K562 (cell line): ENCODE data around the gene MRPL11. TPM values are rescaled to one million over a fixed set of nuclear protein-coding genes. Genes with fewer than 3 reads are reported as not detected.

Experiments used
- DMBX1 ChIP-seq: fragments of 250-450 bp; sonication (Bioruptor Pico); IDR thresholded peaks from 2 replicates; pipeline ENCODE4 v1.8.0; 2022; ENCODE audit warnings: inconsistent platforms, mild to moderate bottlenecking, moderate library complexity, borderline replicate concordance
- GTF2A2 ChIP-seq: IDR thresholded peaks from 2 replicates; pipeline ENCODE4 v1.6.1; 2016; ENCODE audit warnings: mild to moderate bottlenecking, missing genetic modification characterization, missing compliant biosample characterization
- HMG20A ChIP-seq: fragments of 450-650 bp; formaldehyde crosslinking; conservative IDR thresholded peaks from 2 replicates; pipeline ENCODE4 v1.4.0; 2020; ENCODE audit warnings: mild to moderate bottlenecking, mixed read lengths
- KAT8 ChIP-seq: fragments of 450-650 bp; IDR thresholded peaks from 2 replicates; pipeline ENCODE4 v1.6.1; 2016; ENCODE audit warnings: low read depth, mild to moderate bottlenecking
- MAFF ChIP-seq: IDR thresholded peaks from 2 replicates; pipeline ENCODE4 v1.6.1; 2012; ENCODE audit warnings: low read length, improper control_type of control experiment
- MCM3 ChIP-seq: fragments of 450-650 bp; IDR thresholded peaks from 2 replicates; pipeline ENCODE4 v1.6.1; 2016
- MCM7 ChIP-seq, 2 experiments: fragments of 450-650 bp; IDR thresholded peaks; 2 replicates each; pipeline ENCODE4 v1.6.1; 2016 to 2018
- NELFE ChIP-seq: IDR thresholded peaks from 2 replicates; pipeline ENCODE4 v1.6.1; 2011; ENCODE audit warnings: mild to moderate bottlenecking; ENCODE audit not compliant: insufficient read depth, insufficient read length
- PML ChIP-seq: IDR thresholded peaks from 2 replicates; pipeline ENCODE4 v1.6.1; 2012; ENCODE audit warnings: low read length, inconsistent platforms
- POLR2B ChIP-seq: fragments of 450-650 bp; IDR thresholded peaks from 2 replicates; pipeline ENCODE4 v1.6.1; 2018; ENCODE audit warnings: low read depth; ENCODE audit not compliant: partially characterized antibody
- REST ChIP-seq, 2 experiments: fragments of 450-650 bp; formaldehyde crosslinking in 1 of 2; IDR thresholded peaks; 2 replicates each; pipeline versions ENCODE4 v1.4.0 to v1.6.1; 2014 to 2020; ENCODE audit warnings: mild to moderate bottlenecking in 2 of 2, borderline replicate concordance in 1 of 2, low read depth in 1 of 2
- RFX7 ChIP-seq: fragments of 250-450 bp; sonication (Bioruptor Pico); IDR thresholded peaks from 2 replicates; pipeline ENCODE4 v1.5.1; 2021; ENCODE audit warnings: mild to moderate bottlenecking
- RHOXF2B ChIP-seq: fragments of 250-450 bp; sonication (Bioruptor Pico); conservative IDR thresholded peaks from 2 replicates; pipeline ENCODE4 v1.5.1; 2021
- ZBTB26 ChIP-seq: fragments of 450-650 bp; formaldehyde crosslinking; IDR thresholded peaks from 2 replicates; pipeline ENCODE4 v1.4.0; 2022; ENCODE audit warnings: missing genetic modification characterization
- ZNF3 ChIP-seq: fragments of 250-450 bp; sonication (Bioruptor Pico); IDR thresholded peaks from 2 replicates; pipeline ENCODE4 v1.5.0; 2021; ENCODE audit warnings: mild to moderate bottlenecking, moderate library complexity
- ZNF76 ChIP-seq: fragments of 250-450 bp; sonication (Bioruptor Pico); IDR thresholded peaks from 2 replicates; pipeline ENCODE4 v1.4.0; 2020; ENCODE audit warnings: mild to moderate bottlenecking, moderate library complexity, borderline replicate concordance
- polyA plus RNA-seq, 8 experiments: library from polyadenylated mRNA; depleted of rRNA in 4 of 8; stranded (reverse) in 5 of 8; unstranded in 3 of 8; fragments of >200 nt; fragmentation: Nextera tagmentation in 2 of 8; fragmentation: Illumina TruSeq in 1 of 8; extraction: Ambion mirVana in 2 of 8; extraction: Trizol in 1 of 8; gene quantifications; 2 replicates each; pipeline versions ENCODE4 v1.2.1 to v1.2.3, GENCODE V29; 2011 to 2014; ENCODE audit warnings: inconsistent platforms in 1 of 8, missing spikeins in 1 of 8
- total RNA-seq, 7 experiments: library from RNA; depleted of rRNA in 6 of 7; stranded (reverse); fragments of >200 nt in 6 of 7; fragmentation: Illumina TruSeq in 2 of 7; extraction: Trizol in 2 of 7; gene quantifications; 2 replicates each; pipeline versions ENCODE4 v1.2.1 to v1.2.3, GENCODE V29; 2011 to 2021; ENCODE audit warnings: low replicate concordance in 1 of 7
- TF ChIP-seq, protein P1 (sequence below): sonication (generic); formaldehyde crosslinking; IDR thresholded peaks from 2 replicates; pipeline ENCODE4 v1.8.1; 2023; ENCODE audit warnings: mild to moderate bottlenecking, missing genetic modification reagents, moderate library complexity

The MRPL11 gene
- total and polyA plus RNA-seq, 9 of the 15 experiments (the other 6 are each of a cell fraction or from before 2014, with no cell fraction given) = 33.0 to 173 (median 91.9) TPM

DNA sequence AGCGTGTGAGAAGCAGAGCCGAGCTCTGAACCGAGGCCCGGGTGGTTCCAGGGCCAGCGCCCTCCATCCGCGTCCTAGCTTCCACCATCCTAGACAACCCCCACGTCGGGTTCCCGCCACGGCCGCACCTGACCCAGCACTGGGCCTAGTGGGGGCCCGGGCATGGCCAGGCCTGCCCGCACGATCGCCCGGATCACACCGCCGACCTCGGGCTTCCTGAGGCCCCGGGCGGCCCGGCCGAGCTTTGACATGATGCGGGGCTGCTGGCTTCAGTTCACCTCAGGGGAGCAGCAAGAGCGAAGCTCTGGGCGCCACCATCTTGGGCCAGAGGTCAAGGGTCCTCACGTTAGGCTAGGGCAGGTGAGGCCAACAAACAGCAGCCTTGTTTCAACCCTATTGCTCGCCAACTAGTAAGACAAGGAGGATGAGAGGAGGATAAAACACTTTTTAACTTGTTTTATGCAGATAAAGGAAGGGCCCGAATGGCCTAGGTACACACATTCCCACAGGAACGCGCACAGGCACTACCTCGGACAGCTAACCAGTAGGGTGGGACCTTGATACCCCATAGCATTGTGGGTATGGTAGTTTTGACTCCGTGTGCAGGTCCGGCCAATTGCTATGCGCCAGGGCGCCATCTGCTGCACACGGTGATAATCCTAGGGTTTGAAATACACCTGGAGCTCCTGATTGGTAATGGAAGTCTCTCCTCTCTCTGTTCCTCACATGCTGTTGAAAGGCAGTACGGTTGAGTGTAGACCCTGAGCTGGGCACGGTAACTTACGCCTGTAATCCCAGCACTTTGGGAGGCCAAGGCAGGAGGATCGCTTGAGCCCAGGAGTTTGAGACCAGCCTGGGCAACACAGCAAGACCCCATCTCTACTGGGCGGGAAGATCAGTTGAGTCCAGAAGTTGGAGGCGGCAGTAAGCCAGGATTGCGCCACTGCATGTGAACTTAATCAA is at the start of gene MRPL11 (continued):
- TF ChIP-seq REST (IDR thresholded peaks at IDR 0.05; ENCODE audit: borderline replicate concordance) (peak; percentile 60; the same call in 1 of the 2 replicates), REST (CRISPR knock-in tag; IDR thresholded peaks at IDR 0.05; ENCODE audit: low read depth) (peak; percentile 84; the same call in 1 of the 2 replicates), RFX7 (no peak), MCM3 (no peak), ZBTB26 (CRISPR knock-in tag) (no peak), GTF2A2 (no peak), DMBX1 (0 out of 2 replicates have a peak, but pooled peaks have one; percentile 28), KAT8 (peak; percentile 33; the same call in 1 of the 2 replicates), RHOXF2B (CRISPR knock-in tag) (no peak), HMG20A (CRISPR knock-in tag) (no peak), MCM7 (IDR thresholded peaks at IDR 0.05) (no peak), PML (peak; percentile 54), ZNF76 (CRISPR knock-in tag) (no peak), ZNF3 (CRISPR knock-in tag) (no peak), NELFE (no peak), MAFF (no peak), POLR2B (peak; percentile 51)
- TF ChIP-seq, protein P1, sequence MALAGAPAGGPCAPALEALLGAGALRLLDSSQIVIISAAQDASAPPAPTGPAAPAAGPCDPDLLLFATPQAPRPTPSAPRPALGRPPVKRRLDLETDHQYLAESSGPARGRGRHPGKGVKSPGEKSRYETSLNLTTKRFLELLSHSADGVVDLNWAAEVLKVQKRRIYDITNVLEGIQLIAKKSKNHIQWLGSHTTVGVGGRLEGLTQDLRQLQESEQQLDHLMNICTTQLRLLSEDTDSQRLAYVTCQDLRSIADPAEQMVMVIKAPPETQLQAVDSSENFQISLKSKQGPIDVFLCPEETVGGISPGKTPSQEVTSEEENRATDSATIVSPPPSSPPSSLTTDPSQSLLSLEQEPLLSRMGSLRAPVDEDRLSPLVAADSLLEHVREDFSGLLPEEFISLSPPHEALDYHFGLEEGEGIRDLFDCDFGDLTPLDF = peak; percentile 52; the same call in 1 of the 2 replicates
